Astrocyte (in vitro differentiated cells and primary cell): ENCODE data around the gene ASB2. TPM values are rescaled to one million over a fixed set of nuclear protein-coding genes. Genes with fewer than 3 reads are reported as not detected.

Experiments
- DNase-seq: peaks from one replicate; pipeline ENCODE4 v3.0.0-alpha.2; 2010; ENCODE audit warnings: low read depth
- FAIRE-seq: peaks from 2 replicates; lab custom pipeline; 2011; peaks lifted over from hg19 to GRCh38; lab: Jason Lieb, UNC
- H2AFZ ChIP-seq: 2 replicates; pipeline ENCODE4 v1.6.0; 2012; ENCODE audit warnings: low read depth, low read length, inconsistent platforms
- H3K27ac ChIP-seq: 2 replicates; pipeline ENCODE4 v1.5.1; 2011; ENCODE audit warnings: low read depth, low read length, inconsistent platforms
- H3K27me3 ChIP-seq: 2 replicates; pipeline ENCODE4 v1.6.0; 2011; ENCODE audit warnings: low read length, inconsistent platforms; ENCODE audit not compliant: insufficient read depth
- H3K36me3 ChIP-seq: 2 replicates; pipeline ENCODE4 v1.5.1; 2011; ENCODE audit warnings: low read length, inconsistent platforms; ENCODE audit not compliant: insufficient read depth
- H3K4me1 ChIP-seq: 2 replicates; pipeline ENCODE4 v1.5.1; 2011; ENCODE audit warnings: low read length, inconsistent platforms; ENCODE audit not compliant: insufficient read depth
- H3K4me2 ChIP-seq: 2 replicates; pipeline ENCODE4 v1.6.0; 2012; ENCODE audit warnings: low read length, inconsistent platforms
- H3K4me3 ChIP-seq: 2 replicates; pipeline ENCODE4 v1.5.1; 2011; ENCODE audit warnings: low read depth, mild to moderate bottlenecking, low read length, inconsistent platforms; ENCODE audit not compliant: insufficient read depth
- H3K79me2 ChIP-seq: 2 replicates; pipeline ENCODE4 v1.6.0; 2012; ENCODE audit warnings: mild to moderate bottlenecking, low read length, inconsistent platforms; ENCODE audit not compliant: insufficient read depth
- H3K9ac ChIP-seq: 2 replicates; pipeline ENCODE4 v1.6.0; 2012; ENCODE audit warnings: mild to moderate bottlenecking, low read length, inconsistent platforms
- H3K9me3 ChIP-seq: 2 replicates; pipeline ENCODE4 v1.5.1; 2012; ENCODE audit warnings: low read depth, mild to moderate bottlenecking, low read length, inconsistent platforms; ENCODE audit not compliant: insufficient read depth
- H4K20me1 ChIP-seq: 2 replicates; pipeline ENCODE4 v1.6.0; 2012; ENCODE audit warnings: low read length, inconsistent platforms; ENCODE audit not compliant: insufficient read depth
- H3K27ac Mint-ChIP-seq: one replicate; pipeline ENCODE4 v1.8.0; 2021; ENCODE audit warnings: mild to moderate bottlenecking, mixed read lengths; ENCODE audit not compliant: unreplicated experiment
- H3K27me3 Mint-ChIP-seq: one replicate; pipeline ENCODE4 v1.8.0; 2021; ENCODE audit warnings: low read depth, mixed read lengths; ENCODE audit not compliant: unreplicated experiment
- H3K36me3 Mint-ChIP-seq: one replicate; pipeline ENCODE4 v1.8.0; 2021; ENCODE audit warnings: low read depth, mixed read lengths; ENCODE audit not compliant: unreplicated experiment
- H3K4me1 Mint-ChIP-seq: one replicate; pipeline ENCODE4 v1.8.0; 2021; ENCODE audit warnings: low read depth, mixed read lengths; ENCODE audit not compliant: unreplicated experiment
- H3K4me3 Mint-ChIP-seq: one replicate; pipeline ENCODE4 v1.8.0; 2021; ENCODE audit warnings: mild to moderate bottlenecking, moderate library complexity, mixed read lengths; ENCODE audit not compliant: unreplicated experiment
- H3K9me3 Mint-ChIP-seq: one replicate; pipeline ENCODE4 v1.8.0; 2021; ENCODE audit warnings: mild to moderate bottlenecking, mixed read lengths; ENCODE audit not compliant: unreplicated experiment
- CTCF ChIP-seq: IDR thresholded peaks from 2 replicates; pipeline ENCODE4 v1.5.1; 2011; ENCODE audit warnings: low read depth, mild to moderate bottlenecking, inconsistent platforms, low read length, moderate library complexity; ENCODE audit not compliant: insufficient read depth
- EZH2 ChIP-seq: IDR thresholded peaks from 2 replicates; pipeline ENCODE4 v1.6.1; 2012; ENCODE audit warnings: mild to moderate bottlenecking, low read length, inconsistent platforms; ENCODE audit not compliant: insufficient read depth
- total RNA-seq: library from RNA; stranded (reverse); gene quantifications from 2 replicates; pipeline ENCODE4 v1.2.1, GENCODE V29; 2021

The ASB2 gene
- total RNA-seq, 1 donor from 2014 or later: 0.25 TPM

DNA sequence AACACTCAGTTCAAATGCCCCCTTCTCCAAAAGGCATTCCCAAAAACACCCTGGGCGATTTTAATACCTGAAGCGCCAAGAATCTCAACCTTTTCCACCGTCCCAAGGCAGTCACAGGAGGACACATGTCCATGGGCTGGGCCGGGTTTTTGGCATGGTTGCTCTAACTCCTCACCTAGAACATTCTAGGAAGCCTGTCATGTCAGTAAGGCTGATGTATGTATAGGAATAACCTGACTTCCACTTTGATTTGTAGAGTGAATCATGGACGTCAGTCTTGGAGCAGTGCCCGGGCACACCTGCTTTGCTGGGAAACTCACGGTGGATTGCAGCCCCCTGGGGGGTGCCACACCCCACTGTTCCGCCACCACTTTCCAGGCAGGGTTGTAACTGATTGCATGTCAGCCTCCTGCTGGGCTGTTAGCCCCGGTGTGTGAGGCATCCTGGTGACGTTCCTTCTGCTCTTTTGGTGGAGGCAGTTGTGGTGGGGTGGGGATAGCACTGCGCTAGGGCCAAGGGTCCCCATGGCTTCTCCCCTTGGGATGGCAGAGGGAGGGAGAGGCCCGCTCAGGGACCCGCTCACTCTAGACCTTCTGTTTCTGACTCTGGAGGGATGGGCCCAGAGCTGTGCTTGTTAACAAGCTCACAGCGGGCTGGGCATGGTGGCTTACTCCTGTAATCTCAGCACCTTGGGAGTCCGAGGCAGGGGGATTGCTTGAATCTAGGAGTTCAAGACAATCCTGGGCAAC lies 84.4 kb downstream of the ASB2 start:
- peaks cover 46% of the 10 kb centered on the region for H3K27me3 Mint-ChIP-seq
- Histone ChIP-seq H3K27me3 (no peaks in the 10 kb centered on the region), H3K79me2 (no peaks in the 10 kb centered on the region), H3K4me3 (no peak overlapping the region), H3K9me3 (no peaks in the 10 kb centered on the region), H3K27ac (no peak overlapping the region), H3K36me3 (no peaks in the 10 kb centered on the region), H3K4me1 (no peaks in the 10 kb centered on the region), H3K4me2 (no peak overlapping the region), H3K9ac (no peak overlapping the region), H2AFZ (no peak overlapping the region), H4K20me1 (no peaks in the 10 kb centered on the region)
- no peak for TF ChIP-seq EZH2
- TF ChIP-seq CTCF: no peak
- FAIRE-seq (no peak), DNase-seq (no peak)
- H3K27ac Mint-ChIP-seq: no peak overlapping the region
- no peaks in the 10 kb centered on the region for H3K36me3 Mint-ChIP-seq
- no peak overlapping the region for H3K4me3 Mint-ChIP-seq
- no peaks in the 10 kb centered on the region for H3K9me3 Mint-ChIP-seq
- no peaks in the 10 kb centered on the region for H3K4me1 Mint-ChIP-seq

DNA sequence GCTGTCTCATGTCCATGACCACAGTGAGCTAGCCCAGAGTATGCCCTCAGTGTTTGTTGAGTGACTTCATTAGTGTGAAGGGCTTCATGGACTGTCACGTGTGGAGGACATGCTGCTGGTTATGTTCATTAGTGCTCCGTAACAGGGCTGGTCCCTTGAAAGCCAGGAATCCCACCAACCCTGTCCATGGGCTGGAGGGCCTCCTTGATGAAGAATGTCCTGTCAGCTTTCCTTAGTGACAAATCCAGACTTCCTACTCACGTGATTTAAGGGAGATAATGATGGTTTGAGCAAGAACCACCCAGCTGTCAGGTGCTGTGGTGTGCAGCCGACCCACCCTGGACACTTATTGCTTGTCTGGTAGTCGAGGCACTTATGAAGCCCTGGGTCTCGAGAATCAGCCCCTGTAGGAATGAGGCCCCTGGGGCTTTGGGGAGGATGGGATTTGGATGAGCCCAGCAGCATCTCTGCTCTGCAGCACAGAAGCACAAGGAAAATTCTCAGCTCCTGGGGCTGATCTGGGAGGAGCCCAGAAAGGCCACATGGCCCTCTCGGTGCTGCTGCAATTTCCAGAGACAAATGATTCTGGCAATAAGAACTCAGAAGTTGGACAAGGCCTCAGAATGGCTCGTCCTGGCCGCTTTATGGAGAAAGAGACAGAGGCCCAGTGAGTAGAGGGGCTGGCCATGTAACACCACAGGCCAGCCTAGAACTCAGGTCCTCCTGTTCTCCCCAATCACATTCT lies 86.5 kb downstream of the ASB2 start:
- TF ChIP-seq EZH2 (no peak), CTCF (no peak)
- FAIRE-seq (no peak), DNase-seq (no peak)
- Mint-ChIP-seq H3K9me3 (no peaks in the 10 kb centered on the region), H3K36me3 (no peaks in the 10 kb centered on the region), H3K27ac (no peak overlapping the region), H3K4me1 (peaks cover 2% of the 10 kb centered on the region), H3K27me3 (peaks cover 42% of the 10 kb centered on the region), H3K4me3 (no peak overlapping the region)
- Histone ChIP-seq H3K4me2 (no peak overlapping the region), H4K20me1 (no peaks in the 10 kb centered on the region), H2AFZ (no peak overlapping the region), H3K4me3 (no peak overlapping the region), H3K79me2 (no peaks in the 10 kb centered on the region), H3K4me1 (no peaks in the 10 kb centered on the region), H3K27me3 (no peaks in the 10 kb centered on the region), H3K9me3 (no peaks in the 10 kb centered on the region), H3K9ac (no peak overlapping the region), H3K27ac (no peak overlapping the region), H3K36me3 (no peaks in the 10 kb centered on the region)
